GM12891 (cell line): ENCODE data around the gene RTN4RL1.

Experiments used
- POLR2A ChIP-seq: IDR thresholded peaks from 2 replicates; pipeline ENCODE4 v1.6.1; 2011; ENCODE audit warnings: low read depth, low read length, control low read depth
- POLR2AphosphoS5 ChIP-seq: IDR thresholded peaks from 2 replicates; pipeline ENCODE4 v1.6.1; 2011; ENCODE audit warnings: low read depth, low read length, control low read depth
- POU2F2 ChIP-seq: IDR thresholded peaks from 2 replicates; pipeline ENCODE4 v1.6.1; 2011; ENCODE audit warnings: low read depth, mild to moderate bottlenecking, control low read depth, low read length, moderate library complexity
- SPI1 ChIP-seq: IDR thresholded peaks from 2 replicates; pipeline ENCODE4 v1.6.1; 2011; ENCODE audit warnings: low read depth, low read length, control low read depth
- TAF1 ChIP-seq: IDR thresholded peaks from 2 replicates; pipeline ENCODE4 v1.6.1; 2011; ENCODE audit warnings: low read depth, low read length, control low read depth

DNA sequence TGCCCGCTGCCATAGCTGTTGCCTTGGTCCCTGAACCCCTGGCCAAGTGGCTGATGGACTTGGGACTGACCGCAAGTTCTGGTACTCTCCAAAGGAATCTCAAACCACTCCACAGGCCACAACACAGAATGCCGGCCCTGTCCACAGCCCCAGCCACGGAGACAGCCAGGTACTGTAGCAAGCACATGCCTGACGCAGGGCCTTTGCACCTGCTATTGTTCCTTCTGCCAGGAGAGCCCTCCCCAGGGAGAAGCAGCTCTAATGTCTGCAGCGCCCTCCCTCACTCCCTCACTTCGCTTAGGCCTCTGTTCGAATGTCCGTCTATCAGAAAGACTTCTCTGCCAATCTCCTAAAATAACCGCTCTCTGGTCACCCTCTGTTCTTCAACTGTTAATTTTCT, 15.4 kb downstream of the RTN4RL1 start:
- TF ChIP-seq POLR2A = no peak
- TF ChIP-seq POLR2AphosphoS5 = no peak
- no peak for TF ChIP-seq SPI1
- no peak for TF ChIP-seq TAF1
- TF ChIP-seq POU2F2 = no peak
